ENCODE measurements around the gene UBE2R2.

DNA sequence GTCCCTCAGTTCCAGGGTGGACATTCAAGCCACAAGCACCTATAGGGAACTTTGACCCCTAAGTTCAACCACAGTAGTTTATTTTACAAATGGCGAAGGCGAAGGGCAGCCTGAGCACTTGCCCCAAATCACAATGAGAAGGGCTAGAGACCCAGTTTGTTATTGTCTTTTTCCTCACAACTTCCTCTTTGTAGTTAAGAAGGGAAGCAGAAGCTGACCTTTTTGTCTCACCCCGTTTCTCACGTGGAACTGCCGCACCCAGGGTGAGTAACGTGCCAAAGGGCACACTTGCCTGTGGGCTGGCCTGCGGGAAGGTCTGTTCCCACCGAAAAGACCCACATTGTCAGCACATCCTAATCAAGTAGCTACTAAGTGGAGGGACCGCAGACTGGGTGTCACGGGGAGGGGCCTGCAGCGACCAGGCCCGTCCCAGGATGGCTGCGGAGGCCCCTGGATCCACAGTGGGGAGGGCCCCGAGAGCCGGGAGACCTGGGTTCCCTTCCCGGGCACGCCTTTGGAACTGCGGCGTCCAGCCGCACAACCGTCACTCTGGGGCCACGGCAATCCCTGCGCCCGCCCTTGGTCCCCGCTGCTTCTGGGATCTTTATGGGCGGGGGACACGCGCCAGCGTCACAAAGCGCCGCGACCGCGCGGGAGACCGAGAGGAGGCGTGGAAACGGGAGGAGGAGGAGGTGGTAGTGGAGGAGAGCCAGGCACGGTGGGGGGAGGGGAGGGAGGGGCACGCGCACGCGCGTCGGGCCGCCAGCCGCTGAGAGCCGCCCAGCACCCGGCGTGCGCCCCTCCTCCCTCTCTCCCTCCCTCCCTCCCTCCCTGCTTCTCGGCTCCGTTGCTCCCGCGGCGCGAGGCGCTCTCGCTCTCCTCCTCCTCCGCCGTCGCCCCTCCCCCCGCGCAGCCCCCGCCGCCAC, at the start of gene UBE2R2:
- TF ChIP-seq, protein P1, sequence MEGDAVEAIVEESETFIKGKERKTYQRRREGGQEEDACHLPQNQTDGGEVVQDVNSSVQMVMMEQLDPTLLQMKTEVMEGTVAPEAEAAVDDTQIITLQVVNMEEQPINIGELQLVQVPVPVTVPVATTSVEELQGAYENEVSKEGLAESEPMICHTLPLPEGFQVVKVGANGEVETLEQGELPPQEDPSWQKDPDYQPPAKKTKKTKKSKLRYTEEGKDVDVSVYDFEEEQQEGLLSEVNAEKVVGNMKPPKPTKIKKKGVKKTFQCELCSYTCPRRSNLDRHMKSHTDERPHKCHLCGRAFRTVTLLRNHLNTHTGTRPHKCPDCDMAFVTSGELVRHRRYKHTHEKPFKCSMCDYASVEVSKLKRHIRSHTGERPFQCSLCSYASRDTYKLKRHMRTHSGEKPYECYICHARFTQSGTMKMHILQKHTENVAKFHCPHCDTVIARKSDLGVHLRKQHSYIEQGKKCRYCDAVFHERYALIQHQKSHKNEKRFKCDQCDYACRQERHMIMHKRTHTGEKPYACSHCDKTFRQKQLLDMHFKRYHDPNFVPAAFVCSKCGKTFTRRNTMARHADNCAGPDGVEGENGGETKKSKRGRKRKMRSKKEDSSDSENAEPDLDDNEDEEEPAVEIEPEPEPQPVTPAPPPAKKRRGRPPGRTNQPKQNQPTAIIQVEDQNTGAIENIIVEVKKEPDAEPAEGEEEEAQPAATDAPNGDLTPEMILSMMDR (IDR thresholded peaks at IDR 0.05; ENCODE audit: low read depth, low read length): no peak
- TF ChIP-seq, protein P2, sequence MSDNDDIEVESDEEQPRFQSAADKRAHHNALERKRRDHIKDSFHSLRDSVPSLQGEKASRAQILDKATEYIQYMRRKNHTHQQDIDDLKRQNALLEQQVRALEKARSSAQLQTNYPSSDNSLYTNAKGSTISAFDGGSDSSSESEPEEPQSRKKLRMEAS (IDR thresholded peaks at IDR 0.05; ENCODE audit: low read depth, low read length): peak; percentile 95
- TF ChIP-seq POLR2A (IDR thresholded peaks at IDR 0.05; ENCODE audit: extremely low read depth, insufficient read length): peak; percentile 94
- TF ChIP-seq MYC (IDR thresholded peaks at IDR 0.05; ENCODE audit: low read depth, low read length): peak; percentile 98
